Liver (tissue), 9 donors: ENCODE measurements around the gene TRMT44. TPM values are rescaled to one million over a fixed set of nuclear protein-coding genes. Genes with fewer than 3 reads are reported as not detected.

Experiments used
- DNase-seq: peaks from one replicate; pipeline ENCODE4 v3.0.0-alpha.2; 2017; ENCODE audit warnings: low spot score
- H3K27ac ChIP-seq, 2 donors: one replicate each; pipeline ENCODE4 v1.7.0; 2013; ENCODE audit warnings: inconsistent platforms in 2 of 2, low read length in 2 of 2, control low read depth in 1 of 2, low read depth in 1 of 2, mild to moderate bottlenecking in 1 of 2
- H3K27me3 ChIP-seq, 4 donors: one replicate each; pipeline versions ENCODE4 v1.6.1 to v1.7.0; 2013; ENCODE audit warnings: low read length in 3 of 4, inconsistent platforms in 1 of 4, mild to moderate bottlenecking in 1 of 4, moderate library complexity in 1 of 4; ENCODE audit not compliant: control insufficient read depth in 4 of 4, insufficient read depth in 4 of 4
- H3K36me3 ChIP-seq, 4 donors: one replicate each; pipeline versions ENCODE4 v1.6.1 to v1.7.0; 2013; ENCODE audit warnings: low read length in 3 of 4, mild to moderate bottlenecking in 3 of 4, low read depth in 1 of 4, moderate library complexity in 1 of 4; ENCODE audit not compliant: control insufficient read depth in 4 of 4, insufficient read depth in 3 of 4
- H3K4me1 ChIP-seq, 4 donors: one replicate each; pipeline versions ENCODE4 v1.6.1 to v1.7.0; 2013; ENCODE audit warnings: low read length in 3 of 4, mild to moderate bottlenecking in 3 of 4, moderate library complexity in 1 of 4; ENCODE audit not compliant: control insufficient read depth in 4 of 4, insufficient read depth in 4 of 4
- H3K4me3 ChIP-seq, 3 donors: one replicate each; pipeline versions ENCODE4 v1.6.1 to v1.7.0; 2013; ENCODE audit warnings: low read length in 3 of 3, control low read depth in 1 of 3, low read depth in 1 of 3, mild to moderate bottlenecking in 1 of 3
- H3K9ac ChIP-seq, 2 donors: one replicate each; pipeline ENCODE4 v1.7.0; 2013; ENCODE audit warnings: low read length in 2 of 2, mild to moderate bottlenecking in 2 of 2, moderate library complexity in 2 of 2, control low read depth in 1 of 2, low read depth in 1 of 2
- H3K9me3 ChIP-seq, 4 donors: one replicate each; pipeline versions ENCODE4 v1.6.1 to v1.7.0; 2013; ENCODE audit warnings: low read length in 3 of 4; ENCODE audit not compliant: control insufficient read depth in 4 of 4
- EGR1 ChIP-seq, 2 donors: IDR thresholded peaks; 2 replicates each; pipeline ENCODE4 v1.6.1; 2016 to 2018; ENCODE audit warnings: antibody characterized with exemption in 2 of 2, low read depth in 2 of 2
- FOXA1 ChIP-seq: IDR thresholded peaks from 2 replicates; pipeline ENCODE4 v1.6.1; 2016; ENCODE audit warnings: antibody characterized with exemption
- FOXA2 ChIP-seq: IDR thresholded peaks from 2 replicates; pipeline ENCODE4 v1.6.1; 2016; ENCODE audit warnings: antibody characterized with exemption
- GABPA ChIP-seq, 2 donors: IDR thresholded peaks in 1 of 2; conservative IDR thresholded peaks in 1 of 2; 2 replicates each; pipeline ENCODE4 v1.6.1; 2016; ENCODE audit warnings: antibody characterized with exemption in 2 of 2, mild to moderate bottlenecking in 1 of 2, moderate library complexity in 1 of 2
- HNF4A ChIP-seq, 2 donors: conservative IDR thresholded peaks; 2 replicates each; pipeline ENCODE4 v1.6.1; 2016; ENCODE audit warnings: antibody characterized with exemption in 2 of 2, mild to moderate bottlenecking in 2 of 2
- HNF4G ChIP-seq: IDR thresholded peaks from 2 replicates; pipeline ENCODE4 v1.6.1; 2016; ENCODE audit warnings: antibody characterized with exemption
- JUND ChIP-seq, 2 donors: IDR thresholded peaks; 2 replicates each; pipeline ENCODE4 v1.6.1; 2016; ENCODE audit warnings: antibody characterized with exemption in 2 of 2
- MAX ChIP-seq: IDR thresholded peaks from 2 replicates; pipeline ENCODE4 v1.6.1; 2016; ENCODE audit warnings: antibody characterized with exemption
- RAD21 ChIP-seq, 2 donors: IDR thresholded peaks; 2 replicates each; pipeline ENCODE4 v1.6.1; 2016; ENCODE audit warnings: antibody characterized with exemption in 2 of 2, mild to moderate bottlenecking in 2 of 2
- RXRA ChIP-seq, 2 donors: IDR thresholded peaks; 2 replicates each; pipeline ENCODE4 v1.6.1; 2017 to 2018; ENCODE audit warnings: antibody characterized with exemption in 2 of 2, mild to moderate bottlenecking in 1 of 2
- TAF1 ChIP-seq: conservative IDR thresholded peaks from 2 replicates; pipeline ENCODE4 v1.6.1; 2016; ENCODE audit warnings: antibody characterized with exemption, mild to moderate bottlenecking
- YY1 ChIP-seq: IDR thresholded peaks from 2 replicates; pipeline ENCODE4 v1.6.1; 2016; ENCODE audit warnings: antibody characterized with exemption, mild to moderate bottlenecking
- WGBS: extraction: QIAGEN DNeasy Blood & Tissue Kit; methylation state at CpG from one replicate; pipeline ENCODE4 v1.1.7; 2013; 5-methylcytosine and 5-hydroxymethylcytosine counted together
- polyA plus RNA-seq, 2 donors: library from polyadenylated mRNA; stranded (reverse) in 1 of 2; unstranded in 1 of 2; fragments of 200-250 nt in 1 of 2; fragments of >200 nt in 1 of 2; fragmentation: Nextera tagmentation in 1 of 2; extraction: Ambion mirVana in 1 of 2; gene quantifications; one replicate each; pipeline versions ENCODE4 v1.2.1 to v1.2.3, GENCODE V29; 2013 to 2015
- total RNA-seq, 2 donors: library from RNA; depleted of rRNA; stranded (reverse); fragments of >200 nt; gene quantifications; one replicate each; pipeline ENCODE4 v1.2.3, GENCODE V29; 2014
- TF ChIP-seq, protein P1 (sequence below): IDR thresholded peaks from 2 replicates; pipeline ENCODE4 v1.6.1; 2016; ENCODE audit warnings: antibody characterized with exemption, mild to moderate bottlenecking
- TF ChIP-seq, protein P2 (sequence below): IDR thresholded peaks from 2 replicates; pipeline ENCODE4 v1.6.1; 2016; ENCODE audit warnings: antibody characterized with exemption
- donor health status: healthy.
- donor health status: healthy.
- donor health status: healthy.
- donor health status: healthy.
- donor health status: healthy.

Gene TRMT44
- total and polyA plus RNA-seq, 4 donors = 3.0 to 16.0 (median 5.7) TPM

- TF ChIP-seq, protein P1, sequence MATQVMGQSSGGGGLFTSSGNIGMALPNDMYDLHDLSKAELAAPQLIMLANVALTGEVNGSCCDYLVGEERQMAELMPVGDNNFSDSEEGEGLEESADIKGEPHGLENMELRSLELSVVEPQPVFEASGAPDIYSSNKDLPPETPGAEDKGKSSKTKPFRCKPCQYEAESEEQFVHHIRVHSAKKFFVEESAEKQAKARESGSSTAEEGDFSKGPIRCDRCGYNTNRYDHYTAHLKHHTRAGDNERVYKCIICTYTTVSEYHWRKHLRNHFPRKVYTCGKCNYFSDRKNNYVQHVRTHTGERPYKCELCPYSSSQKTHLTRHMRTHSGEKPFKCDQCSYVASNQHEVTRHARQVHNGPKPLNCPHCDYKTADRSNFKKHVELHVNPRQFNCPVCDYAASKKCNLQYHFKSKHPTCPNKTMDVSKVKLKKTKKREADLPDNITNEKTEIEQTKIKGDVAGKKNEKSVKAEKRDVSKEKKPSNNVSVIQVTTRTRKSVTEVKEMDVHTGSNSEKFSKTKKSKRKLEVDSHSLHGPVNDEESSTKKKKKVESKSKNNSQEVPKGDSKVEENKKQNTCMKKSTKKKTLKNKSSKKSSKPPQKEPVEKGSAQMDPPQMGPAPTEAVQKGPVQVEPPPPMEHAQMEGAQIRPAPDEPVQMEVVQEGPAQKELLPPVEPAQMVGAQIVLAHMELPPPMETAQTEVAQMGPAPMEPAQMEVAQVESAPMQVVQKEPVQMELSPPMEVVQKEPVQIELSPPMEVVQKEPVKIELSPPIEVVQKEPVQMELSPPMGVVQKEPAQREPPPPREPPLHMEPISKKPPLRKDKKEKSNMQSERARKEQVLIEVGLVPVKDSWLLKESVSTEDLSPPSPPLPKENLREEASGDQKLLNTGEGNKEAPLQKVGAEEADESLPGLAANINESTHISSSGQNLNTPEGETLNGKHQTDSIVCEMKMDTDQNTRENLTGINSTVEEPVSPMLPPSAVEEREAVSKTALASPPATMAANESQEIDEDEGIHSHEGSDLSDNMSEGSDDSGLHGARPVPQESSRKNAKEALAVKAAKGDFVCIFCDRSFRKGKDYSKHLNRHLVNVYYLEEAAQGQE = no peak
- TF ChIP-seq TAF1 (no peak), FOXA1 (no peak)
Measured at GRCh38 chr4:8516996-8517550, 76.5 kb downstream of the TRMT44 start (continued).

DNA sequence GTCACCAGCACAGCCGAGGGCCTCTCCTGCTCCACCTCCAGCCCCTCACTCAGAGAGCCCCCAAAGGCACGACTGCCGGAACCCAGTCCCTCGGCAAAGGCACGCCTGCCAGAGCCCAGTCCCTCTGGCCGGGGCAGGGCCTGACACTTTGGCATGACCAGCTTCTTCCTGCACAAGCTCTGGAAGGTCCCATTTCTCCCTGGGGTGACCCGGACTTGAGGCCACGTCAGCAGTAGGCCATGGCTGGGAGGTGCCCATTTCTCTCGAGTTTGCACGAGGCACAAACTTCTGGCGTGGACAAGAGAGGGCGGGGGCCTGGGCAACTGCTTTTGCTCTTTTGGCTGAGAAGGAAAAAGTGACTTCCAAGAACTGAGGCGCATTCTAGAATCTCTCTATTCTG lies 77.4 kb downstream of the TRMT44 start:
- no peak overlapping the region for H3K9ac ChIP-seq
- DNase-seq = no peak
- no peaks in the 10 kb centered on the region for H3K36me3 ChIP-seq
- TF ChIP-seq RAD21 (IDR thresholded peaks at IDR 0.05) = no peak
- TF ChIP-seq, protein P2, sequence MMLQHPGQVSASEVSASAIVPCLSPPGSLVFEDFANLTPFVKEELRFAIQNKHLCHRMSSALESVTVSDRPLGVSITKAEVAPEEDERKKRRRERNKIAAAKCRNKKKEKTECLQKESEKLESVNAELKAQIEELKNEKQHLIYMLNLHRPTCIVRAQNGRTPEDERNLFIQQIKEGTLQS = no peak
- TF ChIP-seq EGR1 (IDR thresholded peaks at IDR 0.05; ENCODE audit: low read depth in 2 of 2) = no peak
- TF ChIP-seq TAF1 = no peak
- no peak for TF ChIP-seq RXRA (IDR thresholded peaks at IDR 0.05)
- TF ChIP-seq, protein P1 = no peak
- no peak for TF ChIP-seq YY1
- TF ChIP-seq GABPA (IDR thresholded peaks at IDR 0.05 in 1 of 2, conservative IDR thresholded peaks at IDR 0.05 in 1 of 2) = no peak
- TF ChIP-seq MAX = no peak
- TF ChIP-seq HNF4A (conservative IDR thresholded peaks at IDR 0.05) = no peak
- TF ChIP-seq JUND (IDR thresholded peaks at IDR 0.05) = no peak
- TF ChIP-seq FOXA2 = no peak
- TF ChIP-seq HNF4G = no peak
- H3K27me3 ChIP-seq = no peaks in the 10 kb centered on the region
- H3K9me3 ChIP-seq = peaks cover 0 to 12% (median 3%) of the 10 kb centered on the region in 4 donors
- no peak overlapping the region for H3K4me3 ChIP-seq
- 84% methylated on average over 13 of the region's 13 CpGs for WGBS
- H3K4me1 ChIP-seq = no peaks in the 10 kb centered on the region
- H3K27ac ChIP-seq = no peak overlapping the region
